HUDEP-2 (cell line): ENCODE data around the gene PUSL1.
A peak's percentile ranks its signal among the peaks of the same experiment; 100 is the strongest.
"Not testable (repeated sequence)": the region's sequence is repeated elsewhere in the genome, so short reads cannot be mapped to it uniquely, and the experiment has no call there.

ENCODE experiments used
- DNase-seq, 76 experiments: peaks; one replicate each; lab custom pipeline; 2025; ENCODE audit not compliant: unreplicated experiment in 76 of 76; lab: John Stamatoyannopoulos, UW

The PUSL1 gene

DNA sequence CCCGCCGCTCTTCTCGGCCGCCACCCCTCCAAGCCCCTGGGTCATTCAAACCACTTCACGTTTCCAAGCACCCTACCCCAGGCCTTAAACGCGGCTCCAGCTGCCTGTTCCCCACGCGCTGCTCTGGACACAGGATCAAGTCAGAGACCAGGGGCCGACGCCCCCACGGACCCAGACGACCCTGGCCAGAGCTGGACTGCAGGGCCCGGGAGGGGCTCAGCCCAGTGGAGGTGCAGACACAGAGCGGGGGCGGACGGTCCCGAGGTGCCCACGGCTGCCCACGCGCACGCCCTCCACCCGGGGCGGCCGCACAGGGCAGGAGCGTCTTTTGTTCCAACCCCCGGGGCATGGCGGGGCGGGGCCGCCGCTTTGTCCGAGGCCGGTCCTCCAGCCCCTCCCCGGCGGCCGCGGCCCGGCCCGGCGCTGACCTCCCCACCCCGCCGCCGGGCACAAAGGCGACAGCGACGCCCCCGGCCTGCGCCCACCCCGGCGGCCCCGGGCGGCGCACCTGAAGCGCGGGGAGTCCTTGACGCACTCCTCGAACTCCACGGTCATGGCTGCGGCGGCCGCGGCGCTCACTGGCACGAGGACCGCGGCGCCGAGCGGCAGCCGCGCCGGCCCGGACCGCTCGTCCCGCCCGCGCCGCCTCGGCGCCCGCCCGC is 1.0 kb upstream of the PUSL1 start:
- DNase-seq, result peak in 1 of 76 experiments; percentile 28

DNA sequence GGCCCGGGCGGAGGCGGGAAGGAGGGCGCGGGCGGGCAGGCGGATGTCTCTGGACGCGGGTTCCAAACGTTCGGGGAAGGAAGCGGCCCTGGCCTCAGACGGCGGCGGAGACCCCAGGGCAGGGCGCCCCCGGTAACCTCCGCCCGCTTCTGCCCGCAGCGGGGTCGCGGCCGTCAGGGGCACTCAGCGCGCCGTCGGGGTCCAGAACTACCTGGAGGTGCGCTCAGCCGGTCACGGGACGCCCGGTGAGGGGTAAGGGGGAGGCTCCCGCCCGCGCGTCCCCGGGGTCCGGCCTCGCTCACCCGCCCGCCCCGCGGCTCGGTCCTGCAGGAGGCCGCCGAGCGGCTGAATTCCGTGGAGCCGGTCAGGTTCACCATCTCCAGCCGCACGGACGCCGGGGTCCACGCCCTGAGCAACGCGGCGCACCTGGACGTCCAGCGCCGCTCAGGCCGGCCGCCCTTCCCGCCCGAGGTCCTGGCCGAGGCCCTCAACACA is 406 bp downstream of the PUSL1 start:
- peak in 1 of 76 experiments; percentile 40 for DNase-seq

DNA sequence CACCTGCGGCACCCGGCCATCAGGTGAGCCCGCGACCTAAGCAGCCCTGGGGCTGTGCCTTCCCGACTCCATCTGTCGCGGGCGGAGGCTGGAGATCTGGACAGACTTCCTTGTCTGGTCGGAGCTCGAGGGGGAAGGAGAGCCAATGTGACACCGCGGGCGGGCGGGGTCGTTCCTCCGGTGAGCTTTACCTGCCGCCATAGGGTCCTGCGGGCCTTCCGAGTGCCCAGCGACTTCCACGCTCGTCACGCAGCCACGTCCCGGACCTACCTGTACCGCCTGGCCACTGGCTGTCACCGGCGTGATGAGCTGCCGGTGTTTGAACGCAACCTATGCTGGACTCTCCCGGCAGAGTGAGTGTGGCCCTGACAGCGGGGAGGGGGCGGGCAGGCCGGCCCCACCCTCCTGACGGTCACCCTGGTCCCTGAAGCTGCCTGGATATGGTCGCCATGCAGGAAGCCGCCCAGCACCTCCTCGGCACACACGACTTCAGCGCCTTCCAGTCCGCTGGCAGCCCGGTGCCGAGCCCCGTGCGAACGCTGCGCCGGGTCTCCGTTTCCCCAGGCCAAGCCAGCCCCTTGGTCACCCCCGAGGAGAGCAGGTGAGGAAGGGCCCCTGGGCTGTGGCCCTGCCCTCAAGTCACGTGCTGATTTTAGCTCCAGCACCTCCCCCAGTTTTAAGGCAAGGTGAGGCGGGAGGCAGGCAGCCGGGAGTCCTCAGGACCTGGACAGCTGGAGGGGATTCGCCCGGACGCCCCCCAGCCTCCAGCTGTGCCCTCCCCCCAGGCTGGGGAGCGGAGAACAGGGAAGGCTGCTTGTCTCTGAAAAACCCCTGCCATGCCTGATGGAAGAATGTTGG is 1.1 kb downstream of the PUSL1 start:
- peak in 2 of 76 experiments; percentile 17 to 25 for DNase-seq

DNA sequence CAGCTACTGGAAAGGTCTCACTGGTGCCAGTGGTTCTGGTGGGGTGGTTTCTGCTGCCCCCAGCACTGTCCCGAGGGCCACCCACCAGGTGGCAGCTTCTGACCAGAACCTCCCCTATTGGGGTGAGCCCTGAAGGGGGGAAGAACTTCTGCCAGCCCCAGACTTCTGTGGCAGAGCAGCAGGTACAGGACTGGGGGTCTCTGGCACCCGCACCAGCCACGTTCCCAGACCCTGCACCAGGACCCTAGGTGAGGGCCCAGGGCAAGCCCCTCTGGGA is 1.6 kb downstream of the PUSL1 start:
- no peak for DNase-seq

DNA sequence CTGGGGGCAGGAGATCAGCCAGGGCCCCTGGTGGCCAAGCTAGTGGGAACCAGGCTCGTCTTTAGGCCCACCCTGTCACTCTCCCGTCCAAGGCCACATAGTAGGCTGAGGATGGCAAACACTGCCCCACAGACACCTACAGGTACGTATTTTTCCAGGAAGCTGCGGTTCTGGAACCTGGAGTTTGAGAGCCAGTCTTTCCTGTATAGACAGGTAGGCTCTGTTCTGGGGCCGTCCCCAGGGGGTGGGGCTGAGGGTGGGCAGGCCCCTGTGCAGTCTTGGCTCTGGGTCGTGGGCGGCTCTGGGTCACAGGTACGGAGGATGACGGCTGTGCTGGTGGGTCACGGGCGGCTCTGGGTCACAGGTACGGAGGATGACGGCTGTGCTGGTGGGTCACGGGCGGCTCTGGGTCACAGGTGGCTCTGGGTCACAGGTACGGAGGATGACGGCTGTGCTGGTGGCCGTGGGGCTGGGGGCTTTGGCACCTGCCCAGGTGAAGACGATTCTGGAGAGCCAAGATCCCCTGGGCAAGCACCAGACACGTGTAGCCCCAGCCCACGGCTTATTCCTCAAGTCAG is 2.2 kb downstream of the PUSL1 start:
- no peak for DNase-seq

DNA sequence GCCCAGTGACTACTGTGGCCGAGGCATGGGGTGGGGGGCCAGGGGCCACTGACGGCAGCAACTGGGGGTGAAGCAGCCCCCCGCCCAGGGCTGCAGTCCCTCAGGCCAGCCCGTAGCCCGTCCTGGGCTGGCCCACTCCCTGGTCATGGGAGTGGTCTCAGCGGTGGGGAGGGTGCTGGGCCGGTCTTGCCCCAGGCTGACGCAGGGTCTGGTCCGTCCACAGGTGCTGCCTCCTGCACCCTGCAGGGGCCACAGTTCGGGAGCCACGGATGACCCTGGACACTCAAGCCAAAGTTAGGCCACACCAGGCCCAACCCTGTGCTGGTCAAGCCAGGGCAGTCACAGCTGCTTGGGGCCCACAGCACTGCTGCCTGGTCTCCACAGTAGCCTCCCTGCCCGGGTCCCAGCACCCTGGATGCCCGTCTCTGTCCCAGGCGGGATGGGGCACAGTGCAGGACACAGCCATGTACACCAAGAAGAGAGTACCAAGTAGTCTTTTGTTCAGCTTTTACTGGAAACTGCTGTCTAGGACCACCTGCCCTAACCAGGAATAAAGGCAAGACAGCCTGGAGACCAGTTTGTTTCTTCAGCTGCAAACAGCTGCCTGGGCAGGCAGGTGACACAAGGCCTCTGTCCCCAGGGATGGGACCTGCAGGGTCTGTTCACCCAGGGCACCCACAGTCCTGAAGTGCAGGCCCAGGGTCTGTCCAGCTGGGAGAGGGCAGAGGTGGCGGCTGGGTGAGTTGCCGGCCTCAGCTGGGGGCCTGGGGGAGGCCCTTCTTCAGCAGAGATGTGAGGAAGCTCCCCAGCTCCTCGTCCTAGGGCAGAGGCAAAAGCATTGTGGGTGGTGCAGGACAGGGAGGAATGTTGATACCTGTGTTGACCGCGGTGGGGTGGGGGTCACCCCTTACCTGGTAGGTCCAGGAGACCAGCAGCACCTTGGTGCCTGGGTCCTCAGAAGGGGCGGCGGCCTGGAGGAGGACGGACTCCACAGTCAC is 3.0 kb downstream of the PUSL1 start:
- DNase-seq, result no peak

DNA sequence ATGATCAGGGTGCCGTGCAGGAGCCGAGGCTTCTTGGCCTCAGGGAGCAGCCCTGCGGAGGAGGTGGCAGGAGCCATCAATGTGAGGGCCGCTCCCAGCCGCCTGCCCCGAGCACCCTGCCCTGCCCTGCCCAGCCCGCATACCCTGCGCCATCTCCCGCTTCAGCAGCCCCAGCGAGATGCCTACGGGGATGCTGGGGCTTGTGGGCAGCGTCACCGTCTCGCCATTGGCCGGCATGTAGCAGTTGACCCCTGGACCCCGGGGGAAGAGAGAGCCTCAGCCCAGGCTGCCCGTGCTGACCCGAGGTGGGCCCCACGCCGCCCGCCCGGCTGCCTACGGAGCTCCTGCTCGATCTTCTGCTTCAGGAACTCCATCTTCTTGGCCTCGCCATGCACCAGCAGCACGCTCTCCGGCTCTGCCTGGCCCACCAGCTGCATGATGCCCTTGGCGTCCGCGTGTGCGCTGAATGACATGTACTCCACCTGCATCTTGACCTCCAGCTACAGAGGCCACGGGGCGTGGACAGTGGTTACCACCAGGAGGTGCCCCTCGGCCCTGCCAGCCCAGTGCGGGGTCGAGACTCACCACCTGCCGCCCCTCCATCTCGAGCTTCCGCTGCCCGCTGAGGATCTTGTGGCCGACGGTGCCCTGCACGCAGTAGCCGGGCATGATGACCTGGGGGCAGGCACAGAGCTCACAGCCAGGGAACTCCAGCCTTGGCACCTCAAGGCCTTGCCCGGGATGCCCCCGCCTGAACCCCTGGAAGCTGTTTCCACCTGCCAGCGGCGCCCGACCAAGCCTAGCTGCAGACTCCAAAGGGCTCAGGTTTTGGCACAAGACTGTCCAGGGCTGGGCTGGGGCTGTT is 4.3 kb downstream of the PUSL1 start:
- no peak for DNase-seq

DNA sequence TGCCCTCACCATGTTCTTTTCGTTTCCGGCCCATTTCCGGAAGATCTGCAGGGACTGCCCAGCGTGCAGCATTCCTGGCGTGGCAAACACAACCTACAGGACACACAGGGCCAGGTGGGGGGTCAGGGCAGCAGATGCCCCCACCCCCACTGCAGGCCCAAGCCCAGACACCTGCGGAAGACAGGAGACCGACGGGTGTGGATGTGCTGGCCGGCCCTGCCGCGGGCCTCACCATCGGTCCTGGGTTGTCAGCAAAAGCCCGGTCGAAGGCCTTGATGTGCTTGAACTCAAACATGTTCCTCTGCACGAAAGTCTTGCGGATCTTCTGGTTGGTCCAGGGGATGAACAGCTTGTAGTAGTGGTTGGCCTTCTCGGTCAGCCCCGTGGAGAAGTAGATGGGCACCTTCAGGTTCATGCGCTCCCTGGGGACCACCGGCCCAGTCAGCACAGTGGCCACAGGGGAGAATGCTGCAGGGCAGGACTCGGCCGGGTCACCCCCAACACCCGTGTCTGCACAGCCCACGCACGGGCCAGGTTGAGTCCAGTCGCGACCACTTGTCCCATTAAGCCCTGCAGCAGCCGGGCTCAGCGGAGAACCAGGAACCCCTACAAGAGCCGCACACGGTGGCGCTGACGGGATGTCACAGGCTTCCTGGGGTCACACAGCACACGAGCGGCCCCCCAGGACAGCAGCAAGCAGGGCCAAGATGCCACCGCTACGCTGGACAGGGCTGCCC is 5.3 kb downstream of the PUSL1 start:
- no peak for DNase-seq

DNA sequence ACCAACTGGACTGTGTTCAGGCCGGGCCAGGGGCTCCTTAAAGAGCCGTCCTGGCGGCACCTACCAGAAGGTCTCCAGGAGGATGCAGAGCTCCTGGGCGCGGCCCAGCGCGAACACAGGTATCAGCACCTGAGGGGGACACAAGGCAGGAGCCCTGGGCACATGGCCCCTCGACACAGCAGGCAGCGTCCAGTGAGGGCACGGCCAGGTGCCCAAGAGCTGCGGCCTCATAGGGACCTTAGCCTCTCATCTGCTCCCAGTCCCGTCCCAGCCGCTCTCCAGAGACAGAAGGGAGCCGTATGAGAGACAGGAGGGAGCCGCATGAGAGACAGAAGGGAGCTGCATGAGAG is 5.8 kb downstream of the PUSL1 start:
- no peak for DNase-seq

DNA sequence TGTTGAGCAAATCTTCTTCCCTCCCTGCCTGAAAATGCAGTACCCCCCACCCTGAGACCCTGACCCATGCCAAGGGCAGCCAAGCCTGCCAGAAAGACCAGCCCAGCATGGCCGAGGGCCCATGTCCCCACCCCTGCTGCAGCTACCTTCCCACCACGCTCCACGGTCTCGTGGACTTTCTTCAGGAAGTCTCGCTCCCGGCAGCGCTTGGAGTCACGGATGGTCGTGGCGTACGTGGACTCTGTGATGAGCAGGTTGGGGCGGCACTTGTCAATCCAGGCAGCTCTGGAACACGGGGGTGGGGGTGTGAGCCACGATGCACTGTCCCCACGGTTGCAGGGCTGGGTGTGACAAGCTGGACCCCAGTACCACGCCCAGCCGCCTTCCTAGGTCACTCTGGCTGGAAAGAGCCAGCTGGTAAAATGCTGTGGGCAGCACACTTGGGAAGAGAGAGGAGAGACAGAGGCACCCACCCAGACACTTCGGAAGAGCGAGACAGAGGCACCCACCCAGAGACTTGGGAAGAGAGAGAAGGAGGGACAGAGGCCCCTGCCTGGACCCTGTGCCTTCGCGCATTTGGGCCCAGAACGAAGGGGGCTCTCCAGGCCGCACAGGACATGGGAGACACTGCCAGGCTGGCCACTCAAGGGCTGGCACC is 6.4 kb downstream of the PUSL1 start:
- DNase-seq, result no peak

DNA sequence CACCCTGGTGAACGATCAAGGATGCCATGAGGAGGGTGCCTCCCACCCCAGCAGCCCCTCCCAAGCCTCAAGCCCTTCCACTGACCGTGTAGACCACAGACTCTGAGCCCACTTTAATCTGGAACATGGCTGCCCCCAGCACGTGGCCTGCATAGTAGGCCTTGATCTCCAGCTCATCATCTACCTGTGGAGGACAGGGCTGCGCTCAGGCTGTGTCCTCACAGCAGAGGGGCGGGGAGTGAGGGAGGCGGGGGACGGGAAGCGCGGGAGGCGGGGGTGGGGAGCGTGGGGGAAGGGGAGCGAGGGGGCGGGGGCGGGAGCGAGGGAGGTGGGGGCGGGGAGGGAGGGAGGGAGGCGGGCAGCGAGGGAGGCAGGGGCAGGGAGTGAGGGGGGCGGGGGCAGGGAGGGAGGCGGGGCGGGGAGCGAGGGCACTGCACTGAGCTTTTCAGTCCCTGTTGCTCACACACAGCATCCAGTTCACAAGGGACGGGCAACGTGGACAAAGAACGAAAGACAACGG is 7.1 kb downstream of the PUSL1 start:
- DNase-seq, result no peak

DNA sequence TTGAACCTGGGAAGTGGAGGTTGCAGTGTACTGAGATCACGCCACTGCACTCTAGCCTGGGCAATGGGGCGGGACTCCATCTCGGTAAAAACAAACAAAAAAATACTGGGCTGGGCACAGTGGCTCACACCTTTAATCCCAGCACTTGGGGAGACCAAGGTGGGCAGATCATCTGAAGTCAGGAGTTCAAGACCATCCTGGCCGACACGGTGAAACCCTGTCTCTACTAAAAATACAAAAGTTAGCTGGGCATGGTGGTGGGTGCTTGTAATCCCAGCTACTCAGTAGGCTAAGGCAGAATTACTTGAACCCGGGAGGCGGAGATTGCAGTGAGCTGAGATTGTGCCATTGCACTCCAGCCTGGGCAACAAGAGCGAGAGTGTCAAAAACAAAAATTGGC is 7.8 kb downstream of the PUSL1 start:
- not testable (repeated sequence) for DNase-seq

DNA sequence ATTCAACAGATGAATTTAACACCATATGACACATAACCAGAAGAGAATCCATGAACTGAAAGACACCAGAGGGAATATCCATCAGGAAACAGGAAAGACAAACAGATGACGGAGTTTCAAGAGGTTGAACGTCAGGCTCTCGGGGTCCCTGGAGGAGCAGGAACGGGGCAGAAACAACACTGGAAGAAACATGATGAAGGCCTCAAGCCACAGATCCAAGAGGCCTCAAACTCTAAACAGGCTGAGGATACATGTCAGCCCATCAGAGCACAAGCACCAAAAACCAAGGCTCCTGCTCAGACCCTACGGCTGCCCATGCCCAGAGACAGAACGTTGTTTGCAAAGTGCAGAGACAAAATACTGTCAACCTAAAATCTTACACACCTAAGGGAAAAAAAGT is 9.0 kb downstream of the PUSL1 start:
- DNase-seq, result no peak

DNA sequence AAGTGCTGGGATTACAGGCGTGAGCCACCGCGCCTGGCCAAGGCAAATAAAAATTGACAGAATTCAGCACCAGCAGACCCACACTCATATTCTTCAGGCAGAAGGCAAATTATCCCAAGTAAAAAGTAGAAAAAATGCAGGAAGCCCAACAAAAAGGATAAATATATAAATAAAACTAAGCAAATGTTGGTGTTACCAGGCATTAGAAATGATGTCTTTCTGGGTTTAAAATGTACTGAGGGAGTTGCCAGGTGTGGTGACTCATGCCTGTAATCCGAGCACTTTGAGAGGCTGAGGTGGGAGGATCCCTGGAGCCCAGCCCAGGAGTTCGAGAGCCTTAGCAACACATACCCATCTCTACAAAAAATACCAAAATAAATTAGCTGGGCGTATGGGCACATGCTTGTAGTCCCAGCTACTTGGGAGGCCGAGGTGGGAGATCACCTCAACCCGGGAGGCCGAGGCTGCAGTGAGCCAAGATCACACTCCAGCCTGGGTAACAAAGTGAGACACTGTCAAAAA is 9.8 kb downstream of the PUSL1 start:
- DNase-seq, result peak in 69 of 76 experiments; percentile 30 to 85 (median 62)

DNA sequence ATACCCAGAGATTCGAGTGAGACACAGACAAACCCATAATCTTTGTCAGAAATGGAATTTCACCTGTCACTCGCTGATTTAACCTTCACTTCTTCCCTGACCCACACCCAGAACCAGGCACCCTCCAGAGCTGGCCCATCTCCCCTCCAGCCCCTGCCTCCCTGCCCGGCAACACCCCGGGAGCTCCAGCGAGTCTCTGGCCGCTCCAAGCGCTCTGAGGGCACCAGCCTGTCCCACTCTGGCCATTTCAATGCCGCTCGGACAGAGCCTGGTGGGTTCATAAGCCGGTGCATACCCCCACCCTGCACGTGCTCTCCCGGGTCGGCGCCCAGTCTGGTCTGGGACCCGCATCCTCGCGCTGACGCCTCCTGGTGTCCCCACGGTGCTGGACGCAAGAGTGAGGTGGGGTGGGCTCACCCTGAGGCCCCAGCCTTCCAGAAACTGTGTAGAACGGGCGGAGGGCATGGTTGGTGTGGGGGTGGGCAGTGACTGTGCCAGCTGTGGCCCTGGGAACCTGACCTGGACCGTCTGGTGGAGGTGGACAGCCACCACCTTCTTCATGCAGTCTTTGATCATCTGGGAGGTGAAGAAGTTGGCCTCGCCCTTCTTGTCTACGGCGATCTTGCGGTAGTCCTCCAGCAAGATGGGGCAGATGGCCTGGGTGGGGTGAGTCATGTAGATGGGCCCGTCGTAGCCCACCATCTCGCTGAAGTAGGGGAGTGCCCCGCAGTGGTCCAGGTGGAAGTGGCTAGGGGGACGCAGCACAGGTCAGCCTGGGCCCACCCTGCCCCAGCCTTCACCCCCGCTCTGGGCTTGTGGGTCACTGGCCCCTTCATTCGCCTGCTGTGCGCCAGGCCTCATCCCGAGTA is 10.6 kb downstream of the PUSL1 start:
- DNase-seq, result no peak

DNA sequence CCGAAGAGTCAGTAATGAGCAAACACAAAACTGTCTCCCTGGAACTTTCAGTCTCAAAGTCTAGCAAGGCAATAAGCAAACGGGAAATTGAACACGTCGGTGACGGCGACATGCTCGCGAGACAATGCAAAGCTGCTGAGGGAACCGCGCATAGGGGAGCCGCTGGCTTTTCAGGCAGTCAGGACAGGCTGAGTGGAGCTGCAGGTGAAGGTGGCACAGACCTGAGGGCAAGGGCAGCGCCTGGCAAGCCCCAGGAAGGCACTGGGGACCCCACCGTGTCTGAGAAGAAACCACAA is 11.2 kb downstream of the PUSL1 start:
- no peak for DNase-seq

DNA sequence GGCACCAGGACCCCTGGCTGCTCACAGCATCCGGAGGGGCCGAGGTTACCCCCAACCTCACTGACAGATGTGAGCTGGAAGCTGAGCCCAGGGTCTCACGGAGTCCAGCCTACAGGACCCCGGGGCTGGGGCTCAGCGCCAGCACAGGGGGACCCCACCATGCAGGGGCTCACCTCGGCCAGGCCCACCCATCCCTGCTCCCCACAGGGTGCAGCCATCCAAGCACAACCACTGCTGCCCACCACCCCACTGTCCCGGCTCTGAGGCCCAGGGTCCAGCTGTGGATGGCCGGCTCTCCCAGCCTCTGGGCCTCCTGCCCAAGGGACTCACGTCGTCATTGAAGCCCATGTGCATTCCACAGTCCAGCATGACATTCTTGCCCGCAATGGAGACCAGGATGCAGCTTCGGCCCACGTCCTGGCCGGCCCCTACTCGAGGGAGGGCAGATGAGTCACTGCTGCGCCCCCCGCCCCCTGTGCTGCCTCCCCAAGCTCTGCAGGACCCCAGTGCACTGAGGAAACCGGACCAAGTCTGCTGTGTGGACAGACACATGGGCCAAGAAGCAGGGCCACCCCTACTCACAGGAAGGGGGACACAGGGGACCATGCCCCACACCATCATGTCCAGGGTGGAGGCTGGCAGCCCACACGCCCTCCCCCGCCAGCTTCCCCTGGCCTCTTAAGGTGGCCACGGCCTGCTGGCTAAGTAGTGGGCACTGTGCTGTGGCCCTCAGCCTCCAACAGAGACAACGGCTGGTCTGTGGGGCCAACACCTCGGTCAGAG is 12.5 kb downstream of the PUSL1 start:
- no peak for DNase-seq
